Peyer's patch (tissue), 4 donors: Measurements from ENCODE around the gene MYO18B. TPM values are rescaled to one million over a fixed set of nuclear protein-coding genes. Genes with fewer than 3 reads are reported as not detected.

Experiments
- DNase-seq, 3 donors: peaks; one replicate each; pipeline ENCODE4 v3.0.0-alpha.2; 2017 to 2019
- H3K27ac ChIP-seq, 4 donors: fragments of 200-600 bp; sonication (generic); one replicate each; pipeline ENCODE4 v1.5.1; 2016 to 2019
- H3K27me3 ChIP-seq, 2 donors: fragments of 200-600 bp; sonication (generic); one replicate each; pipeline ENCODE4 v1.5.1; 2019
- H3K36me3 ChIP-seq, 3 donors: fragments of 200-600 bp; sonication (generic); one replicate each; pipeline ENCODE4 v1.5.1; 2016 to 2019
- H3K4me1 ChIP-seq, 4 donors: fragments of 200-600 bp; sonication (generic); one replicate each; pipeline ENCODE4 v1.5.1; 2016 to 2019
- H3K4me3 ChIP-seq, 4 donors: fragments of 200-600 bp; sonication (generic); 1 replicate in 3 of 4; 2 replicates in 1 of 4; pipeline ENCODE4 v1.5.1; 2016 to 2019; ENCODE audit warnings: mild to moderate bottlenecking in 1 of 4
- H3K9me3 ChIP-seq, 4 donors: fragments of 200-600 bp; sonication (generic); one replicate each; pipeline ENCODE4 v1.5.1; 2016 to 2019; ENCODE audit warnings: mild to moderate bottlenecking in 1 of 4
- CTCF ChIP-seq, 6 experiments: fragments of 450-650 bp in 4 of 6; fragments of 200-600 bp in 2 of 6; sonication (generic) in 1 of 6; IDR thresholded peaks; one replicate each; pipeline ENCODE4 v1.5.1; 2017 to 2019; ENCODE audit warnings: antibody characterized with exemption in 6 of 6, mild to moderate bottlenecking in 3 of 6, moderate library complexity in 1 of 6
- POLR2A ChIP-seq, 2 donors: fragments of 450-650 bp; IDR thresholded peaks; one replicate each; pipeline ENCODE4 v1.5.1; 2017; ENCODE audit warnings: antibody characterized with exemption in 2 of 2, mild to moderate bottlenecking in 2 of 2, moderate library complexity in 2 of 2
- total RNA-seq, 4 donors: library from RNA; depleted of rRNA; stranded (reverse); fragments of >200 nt; gene quantifications; one replicate each; pipeline ENCODE4 v1.1.0, GENCODE V29; 2016

Gene MYO18B
- total RNA-seq, 4 donors from 2014 or later, result 0.28 to 0.83 TPM; not detected in 2

- Histone ChIP-seq H3K27me3 (no peaks in the 10 kb centered on the region), H3K36me3 (no peaks in the 10 kb centered on the region), H3K4me1 (no peaks in the 10 kb centered on the region), H3K27ac (no peak overlapping the region), H3K9me3 (no peaks in the 10 kb centered on the region), H3K4me3 (no peak overlapping the region)
- no peak for DNase-seq
- TF ChIP-seq POLR2A (IDR thresholded peaks at IDR 0.05) (no peak), CTCF (IDR thresholded peaks at IDR 0.05) (no peak)
These were observed 141.6 kb downstream of the MYO18B start for GRCh38 chr22:25883482-25884033.

DNA sequence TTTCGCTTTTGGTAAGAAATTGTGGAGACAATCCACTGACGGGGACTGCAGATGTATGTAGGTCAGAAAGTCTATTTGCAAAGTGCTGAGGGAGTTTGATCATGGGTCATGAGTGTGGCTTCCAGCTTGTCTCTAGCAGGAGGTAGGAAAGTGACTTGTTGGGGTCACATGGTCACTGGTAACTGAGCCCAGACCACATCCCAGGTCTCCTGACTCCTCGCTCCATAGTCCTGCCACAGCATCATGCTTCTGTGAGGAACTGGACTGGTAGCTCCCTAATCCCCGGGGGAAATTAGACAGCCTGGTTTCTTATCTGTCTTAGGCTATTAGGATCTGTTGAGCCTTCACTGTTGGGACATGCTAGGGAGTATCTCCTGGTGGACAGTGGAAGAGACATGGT, 142.1 kb downstream of the MYO18B start:
- TF ChIP-seq POLR2A (IDR thresholded peaks at IDR 0.05) (no peak), CTCF (IDR thresholded peaks at IDR 0.05) (no peak)

DNA sequence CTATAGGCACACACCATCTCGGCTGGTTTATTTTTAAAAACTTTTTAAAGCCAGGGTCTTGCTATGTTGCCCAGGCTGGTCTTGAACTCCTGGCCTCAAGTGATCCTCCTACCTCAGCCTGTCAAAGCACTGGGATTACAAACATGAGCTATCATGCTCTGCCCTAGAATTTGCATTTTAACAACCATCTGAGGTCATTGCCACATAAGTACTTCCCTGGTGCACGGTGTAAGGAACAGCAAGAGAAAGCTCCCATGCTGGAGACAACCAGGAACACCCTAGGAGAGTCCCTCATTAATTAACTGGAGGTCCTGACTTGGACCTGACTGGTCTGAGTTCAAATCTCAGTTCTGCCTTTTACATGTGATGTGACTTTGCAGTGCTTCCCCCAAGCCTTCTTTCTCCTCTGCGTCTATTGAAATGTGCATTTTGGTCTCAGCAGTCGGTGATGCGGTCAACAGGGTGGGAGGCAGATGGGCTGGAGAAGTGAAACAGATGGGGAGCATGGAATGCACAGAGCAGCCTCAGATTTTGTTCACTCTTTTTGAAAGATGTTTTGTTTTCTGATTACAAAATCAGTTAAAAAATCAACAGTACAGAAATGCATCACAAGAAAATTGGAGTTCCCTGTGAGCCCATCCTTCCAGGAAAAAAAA, 146.5 kb downstream of the MYO18B start:
- Histone ChIP-seq H3K36me3 (no peaks in the 10 kb centered on the region), H3K27me3 (no peaks in the 10 kb centered on the region), H3K4me3 (no peak overlapping the region), H3K27ac (no peak overlapping the region), H3K4me1 (no peaks in the 10 kb centered on the region), H3K9me3 (no peaks in the 10 kb centered on the region)
- DNase-seq, result no peak
- TF ChIP-seq POLR2A (IDR thresholded peaks at IDR 0.05) (no peak), CTCF (IDR thresholded peaks at IDR 0.05) (no peak)

More for the DNA sequence above, 142.1 kb downstream of the MYO18B start:
- DNase-seq, result no peak
- Histone ChIP-seq H3K36me3 (no peaks in the 10 kb centered on the region), H3K9me3 (no peaks in the 10 kb centered on the region), H3K27me3 (no peaks in the 10 kb centered on the region), H3K27ac (no peak overlapping the region), H3K4me1 (no peaks in the 10 kb centered on the region), H3K4me3 (no peak overlapping the region)

DNA sequence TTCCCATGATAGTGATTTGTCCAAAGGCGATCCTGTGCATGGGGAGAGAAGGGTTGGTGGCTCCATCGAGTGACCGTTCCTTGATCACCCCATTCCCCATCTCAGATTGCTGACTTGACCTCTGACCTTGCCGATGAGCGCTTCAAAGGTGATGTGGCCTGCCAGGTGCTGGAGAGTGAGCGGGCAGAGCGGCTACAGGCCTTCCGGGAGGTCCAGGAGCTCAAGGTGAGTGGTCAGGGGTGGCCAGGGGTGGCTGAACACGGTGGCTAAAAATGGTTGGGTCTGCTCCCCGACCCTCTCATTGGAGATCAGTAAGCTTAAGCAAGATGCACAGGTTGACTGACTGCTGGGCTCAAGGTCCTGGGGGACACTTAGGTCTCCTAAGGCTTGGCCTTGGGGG, 148.7 kb downstream of the MYO18B start:
- no peak overlapping the region for H3K27ac ChIP-seq
- no peaks in the 10 kb centered on the region for H3K36me3 ChIP-seq
- H3K9me3 ChIP-seq, result no peaks in the 10 kb centered on the region
- H3K27me3 ChIP-seq, result no peaks in the 10 kb centered on the region
- H3K4me1 ChIP-seq, result no peaks in the 10 kb centered on the region
- DNase-seq, result no peak
- TF ChIP-seq CTCF (IDR thresholded peaks at IDR 0.05) (no peak), POLR2A (IDR thresholded peaks at IDR 0.05) (no peak)
- no peak overlapping the region for H3K4me3 ChIP-seq

DNA sequence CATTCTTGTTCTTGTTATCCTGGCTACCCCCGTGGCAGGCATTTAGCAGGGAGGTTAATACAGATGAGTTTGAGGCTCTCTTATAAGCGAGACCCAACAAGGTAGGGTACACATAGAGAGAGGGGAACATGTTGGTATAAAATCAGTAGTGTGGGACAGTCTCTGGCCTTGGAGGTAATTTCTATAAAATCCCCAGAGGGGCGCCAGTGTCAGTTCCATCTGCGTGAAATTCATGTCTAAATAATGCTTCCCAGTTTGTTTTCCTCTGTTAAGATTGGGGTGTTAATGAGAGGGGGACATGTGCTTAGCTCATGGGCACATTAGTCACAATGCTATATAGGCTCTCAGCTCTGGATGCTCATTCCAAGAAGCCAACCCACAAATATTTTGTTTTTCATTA, 150.7 kb downstream of the MYO18B start:
- no peak overlapping the region for H3K4me3 ChIP-seq

More for the DNA sequence above, 150.7 kb downstream of the MYO18B start:
- no peak for DNase-seq
- Histone ChIP-seq H3K27ac (no peak overlapping the region), H3K4me1 (no peaks in the 10 kb centered on the region), H3K27me3 (no peaks in the 10 kb centered on the region), H3K36me3 (no peaks in the 10 kb centered on the region), H3K9me3 (no peaks in the 10 kb centered on the region)
- TF ChIP-seq POLR2A (IDR thresholded peaks at IDR 0.05) (no peak), CTCF (IDR thresholded peaks at IDR 0.05) (no peak)
